Neuron (in vitro differentiated cells): ENCODE data around the gene ALKBH8.
"Not testable (repeated sequence)": the region's sequence is repeated elsewhere in the genome, so short reads cannot be mapped to it uniquely, and the experiment has no call there.

Source experiments
- H2AFZ ChIP-seq: one replicate; pipeline ENCODE4 v1.6.1; 2013; ENCODE audit warnings: low read depth, mild to moderate bottlenecking, inconsistent platforms, low read length, moderate library complexity
- H3K27me3 ChIP-seq: one replicate; pipeline ENCODE4 v1.6.1; 2013; ENCODE audit warnings: low read length; ENCODE audit not compliant: insufficient read depth
- H3K36me3 ChIP-seq: one replicate; pipeline ENCODE4 v1.6.1; 2013; ENCODE audit warnings: low read length; ENCODE audit not compliant: insufficient read depth
- H3K4me1 ChIP-seq: one replicate; pipeline ENCODE4 v1.6.1; 2013; ENCODE audit warnings: low read length; ENCODE audit not compliant: insufficient read depth
- H3K4me3 ChIP-seq: 2 replicates; pipeline ENCODE4 v1.5.1; 2013; ENCODE audit warnings: mild to moderate bottlenecking, low read length, moderate library complexity
- H3K9me3 ChIP-seq: one replicate; pipeline ENCODE4 v1.6.1; 2013; ENCODE audit warnings: low read length

The ALKBH8 gene

GRCh38 chr11:107591378-107592230 lies 26.1 kb upstream of the ALKBH8 start:
- peak overlapping the region; percentile 79 for H2AFZ ChIP-seq
- no peaks in the 10 kb centered on the region for H3K36me3 ChIP-seq
- H3K4me1 ChIP-seq = peaks cover 37% of the 10 kb centered on the region
- H3K27me3 ChIP-seq = peaks cover 16% of the 10 kb centered on the region
- no peaks in the 10 kb centered on the region for H3K9me3 ChIP-seq
- H3K4me3 ChIP-seq = peak overlapping the region; percentile 76

- H3K27me3 ChIP-seq = peaks cover 16% of the 10 kb centered on the region
Observed at GRCh38 chr11:107590460-107591377, 25.2 kb upstream of the ALKBH8 start, which contains the start of gene ELMOD1. TSS of gene ELMOD1 (plus strand) at chr11:107591147. CDS start at chr11:107618190, 27,043 bp downstream.

GRCh38 chr11:107587306-107587979 lies 21.9 kb upstream of the ALKBH8 start:
- Histone ChIP-seq H3K27me3 (peaks cover 16% of the 10 kb centered on the region), H3K9me3 (no peaks in the 10 kb centered on the region), H3K36me3 (no peaks in the 10 kb centered on the region), H2AFZ (no peak overlapping the region), H3K4me3 (no peak overlapping the region), H3K4me1 (peaks cover 16% of the 10 kb centered on the region)

More at GRCh38 chr11:107590460-107591377, 25.2 kb upstream of the ALKBH8 start, which contains the start of gene ELMOD1:
- H2AFZ ChIP-seq = peak within 1 kb of the TSS; percentile 79
- peak within 1 kb of the TSS; percentile 76 for H3K4me3 ChIP-seq
- H3K36me3 ChIP-seq = no peaks in the 10 kb centered on the region
- peaks cover 37% of the 10 kb centered on the region for H3K4me1 ChIP-seq
- H3K9me3 ChIP-seq = no peaks in the 10 kb centered on the region

- Histone ChIP-seq H3K36me3 (no peaks in the 10 kb centered on the region), H2AFZ (no peak overlapping the region), H3K27me3 (peaks cover 6% of the 10 kb centered on the region)
Observed at GRCh38 chr11:107583629-107584195, 18.2 kb upstream of the ALKBH8 start.

GRCh38 chr11:107581147-107581546 lies 15.6 kb upstream of the ALKBH8 start:
- H3K9me3 ChIP-seq = peaks cover 2% of the 10 kb centered on the region

More at GRCh38 chr11:107583629-107584195, 18.2 kb upstream of the ALKBH8 start:
- peaks cover 2% of the 10 kb centered on the region for H3K9me3 ChIP-seq
- no peaks in the 10 kb centered on the region for H3K4me1 ChIP-seq
- no peak overlapping the region for H3K4me3 ChIP-seq

GRCh38 chr11:107579169-107579568 lies 13.6 kb upstream of the ALKBH8 start:
- not testable (repeated sequence) for H3K36me3 ChIP-seq, H3K9me3 ChIP-seq, H3K4me3 ChIP-seq, H3K4me1 ChIP-seq, H2AFZ ChIP-seq, H3K27me3 ChIP-seq

More at GRCh38 chr11:107581147-107581546, 15.6 kb upstream of the ALKBH8 start:
- Histone ChIP-seq H3K4me1 (no peaks in the 10 kb centered on the region), H2AFZ (no peak overlapping the region), H3K36me3 (no peaks in the 10 kb centered on the region), H3K4me3 (no peak overlapping the region), H3K27me3 (no peaks in the 10 kb centered on the region)

GRCh38 chr11:107577346-107577711 lies 11.8 kb upstream of the ALKBH8 start:
- H3K4me3 ChIP-seq = no peak overlapping the region
- no peak overlapping the region for H2AFZ ChIP-seq
- H3K36me3 ChIP-seq = no peaks in the 10 kb centered on the region
- H3K4me1 ChIP-seq = peaks cover 3% of the 10 kb centered on the region
- peaks cover 2% of the 10 kb centered on the region for H3K9me3 ChIP-seq
- no peaks in the 10 kb centered on the region for H3K27me3 ChIP-seq

GRCh38 chr11:107576497-107577345 lies 11.2 kb upstream of the ALKBH8 start:
- H3K4me1 ChIP-seq, H2AFZ ChIP-seq, H3K4me3 ChIP-seq, H3K36me3 ChIP-seq, H3K27me3 ChIP-seq, H3K9me3 ChIP-seq: not testable (repeated sequence)

- H3K4me1 ChIP-seq = peaks cover 11% of the 10 kb centered on the region
- H2AFZ ChIP-seq = no peak overlapping the region
- H3K9me3 ChIP-seq = peaks cover 2% of the 10 kb centered on the region
- no peaks in the 10 kb centered on the region for H3K27me3 ChIP-seq
- no peaks in the 10 kb centered on the region for H3K36me3 ChIP-seq
- H3K4me3 ChIP-seq = no peak overlapping the region
Observed at GRCh38 chr11:107573438-107573837, 7.9 kb upstream of the ALKBH8 start.

GRCh38 chr11:107570015-107570414 lies 4.5 kb upstream of the ALKBH8 start:
- H3K9me3 ChIP-seq = peaks cover 2% of the 10 kb centered on the region
- H3K27me3 ChIP-seq = no peaks in the 10 kb centered on the region
- no peaks in the 10 kb centered on the region for H3K36me3 ChIP-seq
- H3K4me1 ChIP-seq = peaks cover 17% of the 10 kb centered on the region
- no peak overlapping the region for H3K4me3 ChIP-seq
- no peak overlapping the region for H2AFZ ChIP-seq

GRCh38 chr11:107567739-107568335 lies 2.3 kb upstream of the ALKBH8 start:
- H3K36me3 ChIP-seq = no peaks in the 10 kb centered on the region
- H3K4me1 ChIP-seq = peaks cover 29% of the 10 kb centered on the region
- peaks cover 2% of the 10 kb centered on the region for H3K9me3 ChIP-seq
- H3K27me3 ChIP-seq = no peaks in the 10 kb centered on the region
- no peak overlapping the region for H2AFZ ChIP-seq
- no peak overlapping the region for H3K4me3 ChIP-seq
